RWPE1 (cell line): ENCODE measurements around the gene HNRNPF.
"Not testable (repeated sequence)": the region's sequence is repeated elsewhere in the genome, so short reads cannot be mapped to it uniquely, and the experiment has no call there.

Source experiments
- CTCF ChIA-PET: fragments of 350-600 bp; sonication (Branson Sonifier 250); formaldehyde crosslinking; extraction: SDS; loops from one replicate; lab custom pipeline; 2021; lab: Yijun Ruan, JAX
- POLR2A ChIA-PET: fragments of 400-600 bp; formaldehyde crosslinking; extraction: SDS; loops from one replicate; lab custom pipeline; 2020; ENCODE audit warnings: antibody characterized with exemption; ENCODE audit not compliant: low non-redundant PET; lab: Yijun Ruan, JAX
- DNase-seq: peaks from one replicate; pipeline ENCODE4 v3.0.0; 2012; ENCODE audit warnings: low spot score
- H3K27ac ChIP-seq: fragments of 450-650 bp; 2 replicates; pipeline ENCODE4 v1.5.1; 2017
- TF ChIP-seq, protein P1 (sequence below): fragments of 450-650 bp; conservative IDR thresholded peaks from 2 replicates; pipeline ENCODE4 v1.5.1; 2017; ENCODE audit warnings: low read depth, mild to moderate bottlenecking

HNRNPF gene, protein sequence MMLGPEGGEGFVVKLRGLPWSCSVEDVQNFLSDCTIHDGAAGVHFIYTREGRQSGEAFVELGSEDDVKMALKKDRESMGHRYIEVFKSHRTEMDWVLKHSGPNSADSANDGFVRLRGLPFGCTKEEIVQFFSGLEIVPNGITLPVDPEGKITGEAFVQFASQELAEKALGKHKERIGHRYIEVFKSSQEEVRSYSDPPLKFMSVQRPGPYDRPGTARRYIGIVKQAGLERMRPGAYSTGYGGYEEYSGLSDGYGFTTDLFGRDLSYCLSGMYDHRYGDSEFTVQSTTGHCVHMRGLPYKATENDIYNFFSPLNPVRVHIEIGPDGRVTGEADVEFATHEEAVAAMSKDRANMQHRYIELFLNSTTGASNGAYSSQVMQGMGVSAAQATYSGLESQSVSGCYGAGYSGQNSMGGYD

DNA sequence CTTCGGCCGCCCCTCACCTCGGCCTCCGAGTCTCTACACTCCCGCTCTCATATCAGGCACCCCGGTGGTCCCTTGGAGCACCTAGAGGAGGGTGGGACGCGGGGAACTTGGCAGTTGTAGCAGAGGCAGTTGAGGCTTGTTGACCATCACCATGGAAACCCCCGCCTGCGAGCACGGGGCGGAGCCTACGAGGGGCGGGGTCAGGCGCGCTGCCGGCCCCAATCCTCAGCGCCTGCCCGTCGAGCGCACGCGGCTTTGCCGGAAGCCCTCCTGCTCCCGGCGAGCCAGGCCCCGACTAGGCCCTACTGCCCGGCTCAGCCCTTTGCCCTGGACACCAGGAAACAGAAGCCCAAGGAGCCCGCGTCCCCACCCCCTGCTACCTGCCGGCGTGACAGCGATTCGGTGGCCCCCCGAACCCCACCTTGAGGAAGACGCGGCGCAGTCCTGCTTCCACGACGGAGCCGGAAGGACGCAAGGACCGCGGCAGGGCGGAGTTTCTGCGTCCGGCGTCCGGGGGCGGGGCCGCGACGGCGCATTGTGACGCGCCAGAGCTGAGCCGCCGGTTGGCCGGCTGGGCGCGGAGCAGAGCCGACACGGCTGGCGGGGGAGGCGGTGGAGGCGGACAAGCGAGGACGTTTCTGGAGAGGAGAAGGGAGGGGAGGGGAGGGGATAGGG, at the start of gene HNRNPF:
Gene HNRNPF (minus strand): TSS at position 477 of the 675 bp plus-strand sequence. CDS start 21,302 bp downstream, outside the sequence.
- peak within 1 kb of the TSS; percentile 96 for H3K27ac ChIP-seq
- POLR2A ChIA-PET = interaction anchor here (0.6 to 1.4 kb wide), 3 partner anchors 11 to 1034 kb away, joined by 3 to 4 read pairs (median 4); no protein-coding TSS in a partner anchor
- CTCF ChIA-PET = no interaction called here
- DNase-seq = peak; percentile 90
- TF ChIP-seq, protein P1, sequence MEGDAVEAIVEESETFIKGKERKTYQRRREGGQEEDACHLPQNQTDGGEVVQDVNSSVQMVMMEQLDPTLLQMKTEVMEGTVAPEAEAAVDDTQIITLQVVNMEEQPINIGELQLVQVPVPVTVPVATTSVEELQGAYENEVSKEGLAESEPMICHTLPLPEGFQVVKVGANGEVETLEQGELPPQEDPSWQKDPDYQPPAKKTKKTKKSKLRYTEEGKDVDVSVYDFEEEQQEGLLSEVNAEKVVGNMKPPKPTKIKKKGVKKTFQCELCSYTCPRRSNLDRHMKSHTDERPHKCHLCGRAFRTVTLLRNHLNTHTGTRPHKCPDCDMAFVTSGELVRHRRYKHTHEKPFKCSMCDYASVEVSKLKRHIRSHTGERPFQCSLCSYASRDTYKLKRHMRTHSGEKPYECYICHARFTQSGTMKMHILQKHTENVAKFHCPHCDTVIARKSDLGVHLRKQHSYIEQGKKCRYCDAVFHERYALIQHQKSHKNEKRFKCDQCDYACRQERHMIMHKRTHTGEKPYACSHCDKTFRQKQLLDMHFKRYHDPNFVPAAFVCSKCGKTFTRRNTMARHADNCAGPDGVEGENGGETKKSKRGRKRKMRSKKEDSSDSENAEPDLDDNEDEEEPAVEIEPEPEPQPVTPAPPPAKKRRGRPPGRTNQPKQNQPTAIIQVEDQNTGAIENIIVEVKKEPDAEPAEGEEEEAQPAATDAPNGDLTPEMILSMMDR = no peak

DNA sequence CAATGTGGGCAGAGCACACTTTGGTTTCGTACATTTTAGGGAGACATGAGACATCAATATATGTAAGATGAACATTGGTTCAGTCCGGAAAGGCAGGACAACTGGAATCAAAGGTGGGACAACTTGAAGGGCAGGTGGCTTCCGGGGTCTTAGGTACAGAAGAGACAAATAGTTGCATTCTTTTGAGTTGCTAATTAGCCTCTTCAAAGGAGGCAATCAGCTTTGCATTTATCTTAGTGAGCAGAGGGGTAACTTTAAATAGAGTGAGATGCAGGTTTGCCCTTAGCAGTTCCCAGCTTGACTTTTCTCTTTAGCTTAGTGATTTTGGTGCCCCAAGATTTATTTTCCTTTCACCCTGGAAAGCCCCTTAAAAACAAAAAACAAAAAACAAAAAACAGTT, 49.2 kb upstream of the HNRNPF start:
- POLR2A ChIA-PET = no interaction called here
- TF ChIP-seq, protein P1 = no peak
- H3K27ac ChIP-seq = no peak overlapping the region
- CTCF ChIA-PET = interaction anchor here (0.6 to 0.7 kb wide), 2 partner anchors 136 to 197 kb away, joined by 3 to 4 read pairs; no protein-coding TSS in a partner anchor
- no peak for DNase-seq

DNA sequence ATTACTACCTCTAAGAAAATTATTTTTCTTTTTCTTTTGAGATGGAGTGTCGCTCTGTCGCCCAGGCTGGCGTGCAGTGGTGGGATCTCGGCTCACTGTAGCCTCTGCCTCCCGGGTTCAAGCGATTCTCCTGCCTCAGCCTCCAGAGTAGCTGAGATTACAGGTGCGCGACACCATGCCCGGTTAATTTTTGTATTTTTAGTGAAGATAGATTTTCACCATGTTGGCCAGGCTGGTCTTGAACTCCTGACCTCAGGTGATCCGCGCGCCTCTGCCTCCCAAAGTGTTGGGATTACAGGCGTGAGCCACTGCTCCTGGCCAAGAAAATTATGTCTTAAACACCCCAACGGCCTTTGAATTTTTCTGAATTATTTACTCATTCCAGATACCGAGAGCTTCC, 47.6 kb upstream of the HNRNPF start:
- CTCF ChIA-PET = interaction anchor here (0.6 kb wide), 1 partner anchor 20 kb away, joined by 3 read pairs; the partner anchor contains the start of gene ZNF487
- POLR2A ChIA-PET, DNase-seq: not testable (repeated sequence)
- H3K27ac ChIP-seq = peak overlapping the region; percentile 94

DNA sequence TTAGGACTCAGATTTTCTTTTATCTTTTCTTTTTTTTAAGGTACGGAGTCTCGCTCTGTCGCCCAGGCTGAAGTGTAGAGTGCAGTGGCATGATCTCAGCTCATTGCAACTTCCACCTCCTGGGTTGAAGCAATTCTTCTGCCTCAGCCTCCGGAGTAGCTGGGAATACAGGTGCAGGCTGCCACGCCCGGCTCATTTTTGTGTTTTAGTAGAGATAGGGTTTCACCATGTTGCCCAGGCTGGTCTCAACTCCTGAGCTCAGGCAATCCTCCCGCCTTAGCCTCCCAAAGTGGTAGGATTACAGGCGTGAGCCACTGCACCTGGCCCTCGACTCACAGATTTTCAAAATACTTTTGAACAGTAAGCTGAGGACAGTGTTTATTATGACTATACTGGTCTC, 45.0 kb upstream of the HNRNPF start:
- DNase-seq = not testable (repeated sequence)
- H3K27ac ChIP-seq = peak overlapping the region; percentile 65
- POLR2A ChIA-PET = interaction anchor here (0.6 kb wide), 2 partner anchors 92 to 313 kb away, joined by 3 to 4 read pairs; no protein-coding TSS in a partner anchor
- CTCF ChIA-PET = interaction anchor here (0.9 kb wide), 1 partner anchor 35 kb away, joined by 3 read pairs; no protein-coding TSS in a partner anchor

DNA sequence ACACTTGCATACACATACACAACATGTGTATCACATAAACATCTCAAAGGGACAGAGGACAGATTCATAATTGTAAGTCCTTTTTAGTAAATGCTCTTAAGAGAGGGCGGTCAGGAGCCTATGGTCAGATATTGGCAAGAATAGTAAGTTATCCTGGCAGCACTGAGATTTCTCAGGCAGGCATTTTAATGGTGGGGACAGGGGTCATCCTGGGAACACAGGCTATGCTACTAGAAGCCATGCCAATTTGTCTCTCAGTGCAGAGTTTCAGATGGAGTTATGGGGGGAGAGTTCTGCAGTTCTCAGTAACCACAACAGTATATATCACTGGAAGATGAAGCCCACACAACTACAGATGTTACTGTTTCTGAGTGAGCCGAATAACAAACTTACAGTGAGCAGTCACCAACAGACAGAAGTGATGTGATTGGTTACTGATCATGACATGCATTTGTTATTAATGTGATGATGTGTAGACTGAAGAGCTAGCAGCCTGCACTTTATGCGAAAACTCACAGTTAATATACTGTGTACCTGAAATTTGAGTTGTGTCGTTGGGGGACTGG, 44.4 kb upstream of the HNRNPF start:
- ChIA-PET CTCF (interaction anchor here (0.9 kb wide), 1 partner anchor 34 kb away, joined by 3 read pairs; no protein-coding TSS in a partner anchor), POLR2A (interaction anchor here (0.6 kb wide), 1 partner anchor 91 kb away, joined by 3 read pairs; no protein-coding TSS in a partner anchor)
- TF ChIP-seq, protein P1 = no peak
- DNase-seq = no peak
- H3K27ac ChIP-seq = no peak overlapping the region

DNA sequence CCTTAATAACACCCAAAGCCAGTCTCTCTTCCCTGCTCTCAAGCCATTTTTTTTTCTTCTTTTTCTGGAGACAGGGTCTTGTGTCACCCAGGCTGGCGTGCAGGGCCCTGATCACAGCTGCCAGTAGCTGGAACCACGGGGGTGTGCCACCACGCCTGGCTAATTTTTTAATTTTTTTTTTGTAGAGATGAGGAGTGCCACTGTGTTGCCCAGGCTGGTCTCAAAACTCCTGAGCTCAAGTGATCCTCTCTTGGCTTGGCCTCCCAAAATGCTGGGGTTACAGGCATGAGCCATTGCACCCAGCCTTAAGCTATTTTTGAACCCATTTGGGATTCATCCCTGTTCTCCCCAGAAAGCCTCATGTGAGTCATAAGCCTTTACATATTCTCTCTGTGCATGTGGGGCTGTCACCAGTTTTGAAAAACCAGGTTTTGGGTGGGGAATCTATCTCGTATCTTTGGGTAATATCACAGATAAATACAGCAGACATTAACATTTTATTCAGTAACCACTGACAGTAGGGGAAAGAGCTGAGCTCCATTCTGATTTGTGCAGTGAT, 43.4 kb upstream of the HNRNPF start:
- CTCF ChIA-PET = interaction anchor here (0.6 to 0.7 kb wide), 2 partner anchors 36 to 312 kb away, joined by 3 read pairs; no protein-coding TSS in a partner anchor
- no peak for DNase-seq
- TF ChIP-seq, protein P1 = no peak
- H3K27ac ChIP-seq = peak overlapping the region; percentile 96
- POLR2A ChIA-PET = no interaction called here
